Natural killer cell (primary cell): ENCODE data around the gene KCNH4. TPM values are rescaled to one million over a fixed set of nuclear protein-coding genes. Genes with fewer than 3 reads are reported as not detected.
A peak's percentile ranks its signal among the peaks of the same experiment; 100 is the strongest.

ENCODE experiments used
- ATAC-seq, 3 donors: fragments of 150-1000 bp in 2 of 3; fragments of 200-7000 bp in 1 of 3; cut with Tn5 transposase; 1 replicate in 1 of 3; 2 replicates in 2 of 3; pipeline ENCODE4 v1.10.0; 2021; ENCODE audit warnings: mild to moderate bottlenecking in 2 of 3, moderate library complexity in 2 of 3
- DNase-seq, 2 donors: peaks; one replicate each; pipeline versions ENCODE4 v3.0.0 to v3.0.0-alpha.2; 2013 to 2021; ENCODE audit warnings: mixed read lengths in 1 of 2
- H3K27ac ChIP-seq: one replicate; pipeline ENCODE4 v1.5.1; 2013; ENCODE audit warnings: mild to moderate bottlenecking, low read length
- H3K27me3 ChIP-seq: one replicate; pipeline ENCODE4 v1.6.1; 2013; ENCODE audit warnings: low read length; ENCODE audit not compliant: control insufficient read depth, insufficient read depth
- H3K36me3 ChIP-seq: one replicate; pipeline ENCODE4 v1.6.1; 2013; ENCODE audit warnings: low read length; ENCODE audit not compliant: control insufficient read depth, insufficient read depth
- H3K4me1 ChIP-seq: one replicate; pipeline ENCODE4 v1.6.1; 2013; ENCODE audit warnings: low read length; ENCODE audit not compliant: control insufficient read depth, insufficient read depth
- H3K4me3 ChIP-seq: one replicate; pipeline ENCODE4 v1.5.1; 2013; ENCODE audit warnings: low read length
- H3K9me3 ChIP-seq: one replicate; pipeline ENCODE4 v1.6.1; 2013; ENCODE audit warnings: low read length; ENCODE audit not compliant: control insufficient read depth, insufficient read depth
- H3K27ac Mint-ChIP-seq, 2 donors: one replicate each; pipeline ENCODE4 v1.8.0; 2022; ENCODE audit warnings: mild to moderate bottlenecking in 2 of 2, mixed read lengths in 2 of 2, moderate library complexity in 1 of 2
- H3K27me3 Mint-ChIP-seq, 2 donors: one replicate each; pipeline ENCODE4 v1.8.0; 2022; ENCODE audit warnings: low read depth in 2 of 2, mixed read lengths in 2 of 2
- H3K36me3 Mint-ChIP-seq: one replicate; pipeline ENCODE4 v1.8.0; 2022; ENCODE audit warnings: mixed read lengths
- H3K4me1 Mint-ChIP-seq, 2 donors: one replicate each; pipeline ENCODE4 v1.8.0; 2022; ENCODE audit warnings: mixed read lengths in 2 of 2
- H3K4me3 Mint-ChIP-seq: one replicate; pipeline ENCODE4 v1.8.0; 2022; ENCODE audit warnings: mild to moderate bottlenecking, moderate library complexity, mixed read lengths
- H3K9me3 Mint-ChIP-seq, 2 donors: one replicate each; pipeline ENCODE4 v1.8.0; 2022; ENCODE audit warnings: mixed read lengths in 2 of 2
- WGBS: methylation state at CpG from one replicate; pipeline ENCODE4 v1.1.7; 2013; ENCODE audit warnings: missing lambda C conversion rate; ENCODE audit not compliant: insufficient coverage; 5-methylcytosine and 5-hydroxymethylcytosine counted together
- intact Hi-C: fragments of 100-400 bp; cut with micrococcal nuclease; formaldehyde crosslinking; loops from one replicate; pipeline ENCODE4 v1.14.2; 2022
- total RNA-seq, 4 donors: library from RNA; stranded (reverse); fragments of 120-200 nt in 1 of 4; gene quantifications; one replicate each; pipeline versions ENCODE4 v1.2.3 to v1.2.4, GENCODE V29; 2013 to 2022
- TF ChIP-seq, protein P1 (sequence below): fragments of 200-600 bp; IDR thresholded peaks from one replicate; pipeline ENCODE4 v1.8.0; 2022; ENCODE audit warnings: antibody characterized with exemption

KCNH4 gene
- total RNA-seq: under 1 TPM; 0.12 to 0.27 (median 0.20) TPM
- 0.11 TPM for total RNA-seq (2013)

DNA sequence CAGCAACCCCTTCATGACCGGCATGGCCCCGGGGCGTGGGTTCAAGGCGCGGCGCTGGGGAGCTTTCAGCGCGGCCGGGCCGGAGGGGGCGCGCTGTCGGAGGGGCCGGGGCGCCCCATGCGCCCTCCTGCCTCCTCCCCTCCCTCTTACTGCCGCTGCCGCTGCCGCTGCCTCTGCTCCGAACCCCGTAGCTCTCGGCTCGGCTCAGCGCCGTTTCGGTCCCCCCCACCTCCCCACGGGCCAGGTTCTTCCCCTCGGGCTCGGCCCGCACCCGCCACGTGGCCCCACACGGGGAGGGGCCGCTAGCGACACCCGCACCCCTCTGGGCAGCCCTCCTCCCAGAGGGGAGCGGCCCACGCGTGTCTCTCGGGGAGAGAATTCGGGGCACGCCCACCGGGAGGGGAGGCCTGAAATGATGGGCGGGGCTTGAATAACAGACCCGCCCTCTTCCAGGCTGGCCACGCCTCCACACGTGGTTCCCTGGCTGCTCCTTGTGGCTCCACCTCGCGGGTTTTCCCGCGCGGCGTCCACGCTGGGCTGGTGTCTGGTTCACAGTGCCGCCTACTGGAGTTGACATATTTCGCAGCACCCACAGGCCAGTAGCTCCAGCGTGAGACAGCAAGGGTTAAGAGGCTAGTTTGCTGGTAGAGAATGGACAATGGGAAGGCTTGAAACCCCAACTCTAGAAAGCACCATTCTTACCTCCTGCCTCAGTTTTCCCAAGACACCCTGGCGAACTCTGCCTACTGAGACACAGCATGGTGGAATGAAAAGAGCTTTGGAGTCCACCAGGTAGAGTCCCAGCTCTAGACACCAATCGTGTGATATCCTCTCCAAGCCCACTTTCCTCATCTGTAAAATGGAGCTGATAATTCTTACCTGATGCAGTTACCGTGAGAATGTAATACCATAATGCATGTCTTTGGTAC is at the start of gene KCNH4:
Gene KCNH4, minus strand, starts transcription at position 221 of the 929 bp plus-strand sequence. Its CDS starts 197 bp downstream, at position 24.
- TF ChIP-seq, protein P1, sequence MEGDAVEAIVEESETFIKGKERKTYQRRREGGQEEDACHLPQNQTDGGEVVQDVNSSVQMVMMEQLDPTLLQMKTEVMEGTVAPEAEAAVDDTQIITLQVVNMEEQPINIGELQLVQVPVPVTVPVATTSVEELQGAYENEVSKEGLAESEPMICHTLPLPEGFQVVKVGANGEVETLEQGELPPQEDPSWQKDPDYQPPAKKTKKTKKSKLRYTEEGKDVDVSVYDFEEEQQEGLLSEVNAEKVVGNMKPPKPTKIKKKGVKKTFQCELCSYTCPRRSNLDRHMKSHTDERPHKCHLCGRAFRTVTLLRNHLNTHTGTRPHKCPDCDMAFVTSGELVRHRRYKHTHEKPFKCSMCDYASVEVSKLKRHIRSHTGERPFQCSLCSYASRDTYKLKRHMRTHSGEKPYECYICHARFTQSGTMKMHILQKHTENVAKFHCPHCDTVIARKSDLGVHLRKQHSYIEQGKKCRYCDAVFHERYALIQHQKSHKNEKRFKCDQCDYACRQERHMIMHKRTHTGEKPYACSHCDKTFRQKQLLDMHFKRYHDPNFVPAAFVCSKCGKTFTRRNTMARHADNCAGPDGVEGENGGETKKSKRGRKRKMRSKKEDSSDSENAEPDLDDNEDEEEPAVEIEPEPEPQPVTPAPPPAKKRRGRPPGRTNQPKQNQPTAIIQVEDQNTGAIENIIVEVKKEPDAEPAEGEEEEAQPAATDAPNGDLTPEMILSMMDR: peak; percentile 25
- Histone ChIP-seq H3K27me3 (peaks cover 12% of the 10 kb centered on the region), H3K27ac (no peak within 1 kb of the TSS), H3K4me3 (peak within 1 kb of the TSS; percentile 6), H3K4me1 (peaks cover 46% of the 10 kb centered on the region), H3K36me3 (no peaks in the 10 kb centered on the region), H3K9me3 (no peaks in the 10 kb centered on the region)
- Mint-ChIP-seq H3K4me3 (peak within 1 kb of the TSS; percentile 64), H3K9me3 (no peaks in the 10 kb centered on the region), H3K27ac (no peak within 1 kb of the TSS), H3K36me3 (no peaks in the 10 kb centered on the region), H3K4me1 (peaks cover 30 to 40% of the 10 kb centered on the region in 2 donors), H3K27me3 (peaks cover 0 to 16% of the 10 kb centered on the region in 2 donors)
- ATAC-seq: peak; percentile 73 to 84 (median 78)
- intact Hi-C loops: loop anchor here (2.0 to 5.0 kb wide), 2 partner anchors 26 to 106 kb away; partner anchors contain the start of genes RAB5C and STAT5A
- peak; percentile 78 to 93 for DNase-seq
- under 1% methylated on average over 58 of the region's 60 CpGs for WGBS

DNA sequence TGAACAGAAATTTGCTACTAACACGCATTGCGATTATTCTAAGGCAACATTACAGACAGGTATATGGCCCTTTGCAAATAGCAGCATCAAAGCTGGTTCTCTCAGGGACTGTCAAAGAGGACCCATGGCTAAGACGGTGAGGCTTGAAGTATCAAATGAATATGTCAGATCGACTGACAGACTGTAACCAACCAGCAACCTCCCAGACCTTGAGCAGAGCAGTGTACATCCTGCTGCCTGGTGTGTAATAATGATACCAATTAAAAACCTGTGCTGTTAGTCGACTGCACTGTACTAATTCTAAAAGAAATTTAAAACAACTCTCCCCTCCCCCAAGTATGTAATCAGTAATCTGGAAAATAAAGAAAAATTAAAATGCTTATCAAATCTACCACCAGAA is 49.3 kb upstream of the KCNH4 start:
- Mint-ChIP-seq H3K4me1 (peaks cover 3 to 5% of the 10 kb centered on the region in 2 donors), H3K27ac (no peak overlapping the region), H3K36me3 (no peaks in the 10 kb centered on the region), H3K27me3 (no peaks in the 10 kb centered on the region), H3K9me3 (no peaks in the 10 kb centered on the region), H3K4me3 (no peak overlapping the region)
- DNase-seq (no peak), ATAC-seq (no peak)
- intact Hi-C loops: no loop called here
- no peaks in the 10 kb centered on the region for H3K27me3 ChIP-seq
- H3K27ac ChIP-seq: no peak overlapping the region
- H3K36me3 ChIP-seq: peaks cover 3% of the 10 kb centered on the region
- H3K4me3 ChIP-seq: no peak overlapping the region
- 80% methylated on average over 4 of the region's 5 CpGs for WGBS
- TF ChIP-seq, protein P1: no peak
- no peaks in the 10 kb centered on the region for H3K4me1 ChIP-seq
- H3K9me3 ChIP-seq: no peaks in the 10 kb centered on the region

DNA sequence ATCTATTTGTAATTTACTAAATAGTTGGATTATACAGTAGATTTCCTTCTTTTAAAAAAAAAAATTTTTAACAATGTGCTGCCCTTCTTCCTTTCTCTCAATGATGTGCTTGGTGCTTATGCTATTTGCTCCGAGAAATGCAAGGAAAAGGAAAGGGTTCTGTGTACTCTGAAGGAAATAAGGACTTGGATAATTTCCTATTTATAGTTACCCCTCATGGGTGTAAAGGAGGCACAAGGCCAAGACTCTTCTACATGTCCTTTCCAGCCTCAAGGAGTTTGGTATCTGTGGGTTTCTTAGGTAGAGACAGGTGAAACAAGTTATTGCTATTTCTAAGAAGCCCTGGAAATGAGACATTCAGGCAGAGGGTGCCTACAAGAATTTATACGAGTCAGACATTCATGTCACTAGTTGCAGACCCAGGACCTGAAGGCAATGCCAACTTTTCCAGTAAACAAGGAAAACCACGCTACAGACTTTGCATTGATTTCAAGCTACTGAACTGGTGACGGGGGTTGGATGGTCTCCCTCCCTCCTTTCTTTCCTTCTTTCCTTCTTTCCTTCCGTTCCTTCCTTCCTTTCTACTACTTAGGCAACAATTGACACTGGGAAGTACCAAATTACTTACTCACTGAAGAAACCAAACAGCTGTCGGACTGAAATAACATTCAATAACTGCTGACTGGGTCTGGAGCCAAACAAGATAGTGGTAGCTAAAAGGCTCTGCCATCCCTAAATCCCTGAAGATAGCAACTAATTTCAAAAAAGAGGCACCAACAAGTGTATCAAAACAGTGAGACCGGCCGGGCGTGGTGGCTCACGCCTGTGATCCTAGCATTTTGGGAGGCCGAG is 47.1 kb upstream of the KCNH4 start:
- H3K36me3 ChIP-seq: peaks cover 11% of the 10 kb centered on the region
- 93% methylated on average over 10 of the region's 11 CpGs for WGBS

More for the DNA sequence above, 47.1 kb upstream of the KCNH4 start:
- Mint-ChIP-seq H3K36me3 (no peaks in the 10 kb centered on the region), H3K4me3 (no peak overlapping the region), H3K9me3 (no peaks in the 10 kb centered on the region), H3K27ac (peak overlapping the region in 1 of 2 donors; percentile 60), H3K27me3 (no peaks in the 10 kb centered on the region), H3K4me1 (peaks cover 0 to 5% of the 10 kb centered on the region in 2 donors)
- Histone ChIP-seq H3K27me3 (no peaks in the 10 kb centered on the region), H3K27ac (no peak overlapping the region), H3K4me1 (no peaks in the 10 kb centered on the region), H3K9me3 (no peaks in the 10 kb centered on the region), H3K4me3 (no peak overlapping the region)
- TF ChIP-seq, protein P1: no peak
- intact Hi-C loops: loop anchor here (10.0 kb wide), 1 partner anchor 47 kb away; the partner anchor contains the start of gene STAT5B
- no peak for DNase-seq
- ATAC-seq: no peak
